Neural crest cell (in vitro differentiated cells): Measurements from ENCODE around the gene CAMK2D. TPM values are rescaled to one million over a fixed set of nuclear protein-coding genes. Genes with fewer than 3 reads are reported as not detected.

Experiments
- DNase-seq: peaks from one replicate; pipeline ENCODE4 v3.0.0; 2021; ENCODE audit warnings: low read depth, mixed read lengths, low spot score
- H3K27ac Mint-ChIP-seq: one replicate; pipeline ENCODE4 v1.8.0; 2021; ENCODE audit warnings: mild to moderate bottlenecking, mixed read lengths; ENCODE audit not compliant: unreplicated experiment
- H3K27me3 Mint-ChIP-seq: 2 replicates; pipeline ENCODE4 v1.8.0; 2021; ENCODE audit warnings: low read depth, mild to moderate bottlenecking, mixed read lengths
- H3K36me3 Mint-ChIP-seq: 2 replicates; pipeline ENCODE4 v1.8.0; 2021; ENCODE audit warnings: low read depth, mild to moderate bottlenecking, mixed read lengths
- H3K4me1 Mint-ChIP-seq: 2 replicates; pipeline ENCODE4 v1.8.0; 2021; ENCODE audit warnings: mixed read lengths
- H3K4me3 Mint-ChIP-seq: one replicate; pipeline ENCODE4 v1.8.0; 2021; ENCODE audit warnings: mild to moderate bottlenecking, mixed read lengths
- H3K9me3 Mint-ChIP-seq: 2 replicates; pipeline ENCODE4 v1.8.0; 2021; ENCODE audit warnings: mixed read lengths
- total RNA-seq: library from RNA; stranded (reverse); gene quantifications from 2 replicates; pipeline ENCODE4 v1.2.1, GENCODE V29; 2021
- TF ChIP-seq, protein P1 (sequence below): fragments of 200-600 bp; sonication (generic); conservative IDR thresholded peaks from 2 replicates; pipeline ENCODE4 v1.5.0; 2021; ENCODE audit warnings: antibody characterized with exemption, mild to moderate bottlenecking

CAMK2D gene
- total RNA-seq, 1 donor from 2014 or later = 33.7 TPM

GRCh38 chr4:113602646-113603228, 158.8 kb downstream of the CAMK2D start:
- H3K36me3 Mint-ChIP-seq = peaks cover 18% of the 10 kb centered on the region
- no peaks in the 10 kb centered on the region for H3K27me3 Mint-ChIP-seq
- no peak overlapping the region for H3K27ac Mint-ChIP-seq
- no peaks in the 10 kb centered on the region for H3K9me3 Mint-ChIP-seq
- TF ChIP-seq, protein P1, sequence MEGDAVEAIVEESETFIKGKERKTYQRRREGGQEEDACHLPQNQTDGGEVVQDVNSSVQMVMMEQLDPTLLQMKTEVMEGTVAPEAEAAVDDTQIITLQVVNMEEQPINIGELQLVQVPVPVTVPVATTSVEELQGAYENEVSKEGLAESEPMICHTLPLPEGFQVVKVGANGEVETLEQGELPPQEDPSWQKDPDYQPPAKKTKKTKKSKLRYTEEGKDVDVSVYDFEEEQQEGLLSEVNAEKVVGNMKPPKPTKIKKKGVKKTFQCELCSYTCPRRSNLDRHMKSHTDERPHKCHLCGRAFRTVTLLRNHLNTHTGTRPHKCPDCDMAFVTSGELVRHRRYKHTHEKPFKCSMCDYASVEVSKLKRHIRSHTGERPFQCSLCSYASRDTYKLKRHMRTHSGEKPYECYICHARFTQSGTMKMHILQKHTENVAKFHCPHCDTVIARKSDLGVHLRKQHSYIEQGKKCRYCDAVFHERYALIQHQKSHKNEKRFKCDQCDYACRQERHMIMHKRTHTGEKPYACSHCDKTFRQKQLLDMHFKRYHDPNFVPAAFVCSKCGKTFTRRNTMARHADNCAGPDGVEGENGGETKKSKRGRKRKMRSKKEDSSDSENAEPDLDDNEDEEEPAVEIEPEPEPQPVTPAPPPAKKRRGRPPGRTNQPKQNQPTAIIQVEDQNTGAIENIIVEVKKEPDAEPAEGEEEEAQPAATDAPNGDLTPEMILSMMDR = no peak
- H3K4me3 Mint-ChIP-seq = no peak overlapping the region
- no peaks in the 10 kb centered on the region for H3K4me1 Mint-ChIP-seq
- DNase-seq = no peak

DNA sequence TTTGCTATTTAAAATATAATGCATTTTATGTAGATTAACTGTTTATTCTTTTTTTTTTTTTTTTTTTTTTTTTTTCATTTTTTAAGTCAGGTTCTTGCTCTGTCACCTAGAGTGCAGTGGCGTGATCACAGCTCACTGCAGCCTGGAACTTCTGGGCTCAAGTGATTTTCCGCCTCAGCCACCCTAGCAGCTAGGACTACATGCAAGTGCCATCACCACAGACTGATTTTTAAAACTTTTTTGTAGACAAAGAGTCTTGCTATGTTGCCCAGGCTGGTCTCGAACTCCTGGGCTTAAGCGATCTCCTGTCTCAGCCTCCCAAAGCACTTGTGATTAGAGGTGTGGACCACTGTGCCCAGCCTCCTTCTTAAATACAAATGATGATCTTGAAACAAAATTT, 159.9 kb downstream of the CAMK2D start:
- TF ChIP-seq, protein P1 = no peak
- no peaks in the 10 kb centered on the region for H3K9me3 Mint-ChIP-seq
- no peak overlapping the region for H3K27ac Mint-ChIP-seq

DNA sequence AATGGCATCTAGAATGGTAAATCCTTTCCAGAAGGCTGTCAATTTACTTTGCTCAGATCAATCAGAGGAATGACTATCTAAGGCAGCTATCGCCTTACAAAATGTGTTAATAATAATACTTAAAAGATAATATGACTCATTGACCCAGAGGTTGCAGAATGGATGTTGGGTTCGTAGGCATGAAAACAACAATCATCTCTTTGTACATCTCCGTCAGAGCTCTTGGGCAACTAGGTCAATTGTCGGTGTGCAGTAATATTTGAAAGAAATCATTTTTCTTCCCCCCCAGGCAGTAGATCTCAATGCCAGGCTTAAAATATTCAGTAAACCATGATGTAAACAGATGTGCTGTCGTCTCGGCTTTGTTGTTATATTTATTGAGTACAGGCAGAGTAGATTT, 165.1 kb downstream of the CAMK2D start:
- no peak overlapping the region for H3K4me3 Mint-ChIP-seq
- H3K27me3 Mint-ChIP-seq = no peaks in the 10 kb centered on the region
- peaks cover 5% of the 10 kb centered on the region for H3K4me1 Mint-ChIP-seq
- TF ChIP-seq, protein P1 = no peak
- H3K36me3 Mint-ChIP-seq = peaks cover 15% of the 10 kb centered on the region
- H3K9me3 Mint-ChIP-seq = peaks cover 2% of the 10 kb centered on the region
- no peak for DNase-seq
- no peak overlapping the region for H3K27ac Mint-ChIP-seq

More for the DNA sequence above, 159.9 kb downstream of the CAMK2D start:
- Mint-ChIP-seq H3K4me1 (peaks cover 1% of the 10 kb centered on the region), H3K4me3 (no peak overlapping the region), H3K36me3 (peaks cover 11% of the 10 kb centered on the region), H3K27me3 (no peaks in the 10 kb centered on the region)
- no peak for DNase-seq

DNA sequence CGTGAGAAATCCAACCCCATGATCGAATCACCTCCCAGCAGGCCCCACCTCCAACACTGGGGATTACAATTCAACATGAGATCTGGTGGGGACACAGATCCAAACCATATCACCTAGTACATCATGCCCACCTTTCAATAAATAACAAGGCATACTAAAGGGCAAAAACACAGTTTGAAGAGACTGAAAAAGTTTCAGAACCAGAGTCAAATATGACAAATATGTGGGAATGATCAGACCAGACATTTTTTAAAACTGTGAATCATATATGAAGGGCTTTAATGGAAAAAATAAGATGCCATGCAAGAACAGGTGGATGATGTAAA, 167.3 kb downstream of the CAMK2D start:
- Mint-ChIP-seq H3K9me3 (peaks cover 4% of the 10 kb centered on the region), H3K27me3 (no peaks in the 10 kb centered on the region), H3K4me3 (no peak overlapping the region), H3K36me3 (peaks cover 15% of the 10 kb centered on the region), H3K27ac (no peak overlapping the region), H3K4me1 (peaks cover 5% of the 10 kb centered on the region)
- TF ChIP-seq, protein P1 = no peak
- DNase-seq = no peak

DNA sequence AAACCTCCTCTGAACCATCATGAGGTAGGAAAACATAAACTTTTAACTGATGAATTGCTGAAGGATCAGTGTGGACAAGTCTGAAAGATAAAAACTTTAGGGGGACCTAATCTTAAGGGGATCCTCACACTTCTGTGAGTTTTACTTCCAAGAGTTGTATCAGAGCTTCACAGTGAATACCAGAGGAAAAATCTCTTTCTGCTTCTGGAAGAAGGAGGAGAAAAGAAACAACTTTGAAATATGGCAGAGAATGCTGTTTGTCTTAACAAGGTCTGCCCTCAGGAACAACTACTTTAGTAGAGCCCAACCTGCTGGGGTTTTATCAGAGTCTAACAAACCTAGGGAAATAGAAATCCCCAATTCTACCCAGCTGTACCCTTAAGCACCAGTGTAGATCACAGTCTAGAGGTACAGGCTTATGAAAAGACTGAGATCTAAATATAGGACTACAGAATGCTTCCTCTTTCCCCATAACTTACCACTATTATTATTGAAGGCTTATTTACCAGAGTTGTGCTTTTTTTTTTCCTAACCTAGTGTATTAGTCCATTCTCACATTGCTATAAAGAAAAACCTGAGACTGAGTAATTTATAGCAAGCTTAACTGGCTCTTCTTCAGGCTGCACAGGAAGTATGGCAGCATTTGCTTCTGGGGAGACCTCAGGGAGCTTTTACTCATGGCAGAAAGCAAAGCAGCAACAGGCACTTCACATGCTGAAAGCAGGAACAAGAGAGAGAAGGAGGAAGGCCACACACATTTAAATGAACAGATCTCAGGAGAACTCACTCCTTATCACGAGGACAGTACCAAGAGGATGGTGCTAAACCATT, 167.9 kb downstream of the CAMK2D start:
- Mint-ChIP-seq H3K36me3 (peaks cover 21% of the 10 kb centered on the region), H3K4me3 (no peak overlapping the region), H3K4me1 (peaks cover 5% of the 10 kb centered on the region), H3K27me3 (no peaks in the 10 kb centered on the region), H3K27ac (no peak overlapping the region), H3K9me3 (peaks cover 7% of the 10 kb centered on the region)
- DNase-seq = no peak
- TF ChIP-seq, protein P1 = no peak
